ENCODE measurements around the gene MED9. TPM values are rescaled to one million over a fixed set of nuclear protein-coding genes. Genes with fewer than 3 reads are reported as not detected.

MED9 gene
- total and polyA plus RNA-seq, 10 of the 15 experiments (the other 5 are each of a cell fraction or from before 2014, with no cell fraction given), result 1.5 to 22.4 (median 14.8) TPM

DNA sequence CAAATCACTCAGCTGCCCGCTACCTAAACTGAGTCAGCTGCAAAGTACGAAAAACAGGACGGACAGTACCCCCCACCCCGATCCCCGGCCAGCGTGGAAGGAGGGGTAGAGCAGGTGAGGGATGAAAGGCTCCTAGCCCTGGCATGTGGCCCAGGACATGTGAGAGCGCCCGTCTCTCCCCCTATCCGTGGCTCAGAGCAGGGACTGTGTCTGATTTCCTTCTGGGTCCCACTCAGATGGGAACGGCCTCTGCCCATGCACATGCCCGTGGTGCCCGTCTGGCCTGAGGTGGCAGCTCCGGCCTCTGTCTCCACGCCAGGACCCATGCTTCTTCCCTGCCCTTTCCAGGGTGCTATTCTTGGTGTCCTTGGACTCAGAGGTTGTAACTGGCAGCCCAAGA, 49.6 kb downstream of the MED9 start (continued):
- TF ChIP-seq, protein P1, sequence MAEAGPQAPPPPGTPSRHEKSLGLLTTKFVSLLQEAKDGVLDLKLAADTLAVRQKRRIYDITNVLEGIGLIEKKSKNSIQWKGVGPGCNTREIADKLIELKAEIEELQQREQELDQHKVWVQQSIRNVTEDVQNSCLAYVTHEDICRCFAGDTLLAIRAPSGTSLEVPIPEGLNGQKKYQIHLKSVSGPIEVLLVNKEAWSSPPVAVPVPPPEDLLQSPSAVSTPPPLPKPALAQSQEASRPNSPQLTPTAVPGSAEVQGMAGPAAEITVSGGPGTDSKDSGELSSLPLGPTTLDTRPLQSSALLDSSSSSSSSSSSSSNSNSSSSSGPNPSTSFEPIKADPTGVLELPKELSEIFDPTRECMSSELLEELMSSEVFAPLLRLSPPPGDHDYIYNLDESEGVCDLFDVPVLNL (IDR thresholded peaks at IDR 0.05; ENCODE audit: low read depth, low read length), result no peak
- TF ChIP-seq IKZF1 (conservative IDR thresholded peaks at IDR 0.05), result no peak
- no peak for TF ChIP-seq JUNB (IDR thresholded peaks at IDR 0.05)

DNA sequence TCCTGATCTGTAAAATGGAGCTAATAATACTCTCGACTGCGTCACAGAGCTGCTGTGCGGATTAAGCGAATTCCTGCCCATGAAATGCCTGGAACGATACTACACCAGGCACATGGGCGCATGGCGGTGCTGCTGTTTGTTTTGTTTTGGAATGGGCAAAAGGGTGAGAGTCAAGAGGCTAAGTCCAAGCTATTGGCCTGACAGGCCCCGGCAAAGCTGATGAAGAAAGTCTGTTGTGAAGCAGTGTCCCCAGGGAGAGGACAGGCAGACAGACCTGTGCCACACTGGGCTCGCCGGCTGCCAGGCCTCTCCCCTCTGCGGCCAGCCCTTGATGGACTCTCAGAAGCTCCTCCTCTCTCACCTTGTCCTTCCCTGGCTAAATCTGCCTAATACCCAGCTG, 50.7 kb downstream of the MED9 start:
- WGBS (ENCODE audit: insufficient coverage, insufficient replicate concordance, low lambda C conversion rate, missing lambda C conversion rate), result 91% methylated on average over 11 of the region's 11 CpGs
- H3K27me3 ChIP-seq (replicated peaks in 1 of 2; ENCODE audit: control insufficient read depth in 2 of 2, insufficient read depth in 2 of 2, low read length in 1 of 2), result no peaks in the 10 kb centered on the region
- ChIA-PET POLR2A (no interaction called here), SMC1A (ENCODE audit: uncharacterized antibody, unreplicated experiment) (no interaction called here), RAD21 (ENCODE audit: unreplicated experiment) (no interaction called here), CTCF (interaction anchor here (0.5 kb wide), 1 partner anchor 392 kb away, joined by 4 read pairs; no protein-coding TSS in a partner anchor)
- intact Hi-C loops (cut with micrococcal nuclease; ENCODE audit: unreplicated experiment), result no loop called here
- no peak for ATAC-seq
- no peak overlapping the region for H3K4me2 ChIP-seq (ENCODE audit: control insufficient read depth, insufficient read depth)
- no peak overlapping the region for H3K9ac ChIP-seq (ENCODE audit: control insufficient read depth, insufficient read depth, low read length)
- no peaks in the 10 kb centered on the region for H3K9me3 ChIP-seq (replicated peaks; ENCODE audit: control insufficient read depth, insufficient read depth, low read length)
- in situ Hi-C loops (cut with MboI), result no loop called here
- H3K36me3 ChIP-seq (ENCODE audit: control insufficient read depth in 2 of 2, insufficient read depth in 2 of 2, low read length in 1 of 2), result no peaks in the 10 kb centered on the region
- BruUV-seq (replicated peaks), result no TSS peak
- H3K27ac ChIP-seq (ENCODE audit: control insufficient read depth, insufficient read depth), result no peak overlapping the region
- no peak for TF ChIP-seq RFX5 (IDR thresholded peaks at IDR 0.05; ENCODE audit: low read depth, low read length)
- TF ChIP-seq YBX1 (IDR thresholded peaks at IDR 0.05), result no peak
- no peak for TF ChIP-seq STAT1 (conservative IDR thresholded peaks at IDR 0.05)
- TF ChIP-seq NFYB (IDR thresholded peaks at IDR 0.05; ENCODE audit: insufficient read depth, low read depth, low read length), result no peak
- TF ChIP-seq NRF1 (conservative IDR thresholded peaks at IDR 0.05; ENCODE audit: low read depth, low read length), result no peak
- TF ChIP-seq NFIC (IDR thresholded peaks at IDR 0.05; ENCODE audit: low read depth, low read length), result no peak
- no peak for TF ChIP-seq MXI1 (IDR thresholded peaks at IDR 0.05; ENCODE audit: low read depth, low read length)
- TF ChIP-seq SMARCA5 (IDR thresholded peaks at IDR 0.05), result no peak
- H3K4me3 ChIP-seq, result no peak overlapping the region
- no peaks in the 10 kb centered on the region for H3K79me2 ChIP-seq (ENCODE audit: control insufficient read depth, insufficient read depth, low read length)
- H2AFZ ChIP-seq (ENCODE audit: control insufficient read depth, low read depth, low read length), result no peak overlapping the region
- H3K4me1 ChIP-seq (ENCODE audit: control insufficient read depth, insufficient read depth, low read length), result no peaks in the 10 kb centered on the region
- no peaks in the 10 kb centered on the region for H4K20me1 ChIP-seq (ENCODE audit: control insufficient read depth, insufficient read depth)
- FAIRE-seq, result no peak
- no peak for DNase-seq (ENCODE audit: low read depth, low spot score)
